Sigmoid colon (tissue), 3 donors: ENCODE data around the gene ZBTB40.

Experiments
- POLR2A ChIP-seq, 2 donors: fragments of 450-650 bp; IDR thresholded peaks; one replicate each; pipeline ENCODE4 v1.6.1; 2016; ENCODE audit warnings: antibody characterized with exemption in 2 of 2, mild to moderate bottlenecking in 2 of 2, moderate library complexity in 2 of 2
- TF ChIP-seq, protein P1 (sequence below), 4 experiments: fragments of 450-650 bp in 3 of 4; fragments of 200-600 bp in 1 of 4; IDR thresholded peaks; one replicate each; pipeline ENCODE4 v1.5.1; 2016 to 2019; ENCODE audit warnings: antibody characterized with exemption in 4 of 4, mild to moderate bottlenecking in 3 of 4, moderate library complexity in 2 of 4

DNA sequence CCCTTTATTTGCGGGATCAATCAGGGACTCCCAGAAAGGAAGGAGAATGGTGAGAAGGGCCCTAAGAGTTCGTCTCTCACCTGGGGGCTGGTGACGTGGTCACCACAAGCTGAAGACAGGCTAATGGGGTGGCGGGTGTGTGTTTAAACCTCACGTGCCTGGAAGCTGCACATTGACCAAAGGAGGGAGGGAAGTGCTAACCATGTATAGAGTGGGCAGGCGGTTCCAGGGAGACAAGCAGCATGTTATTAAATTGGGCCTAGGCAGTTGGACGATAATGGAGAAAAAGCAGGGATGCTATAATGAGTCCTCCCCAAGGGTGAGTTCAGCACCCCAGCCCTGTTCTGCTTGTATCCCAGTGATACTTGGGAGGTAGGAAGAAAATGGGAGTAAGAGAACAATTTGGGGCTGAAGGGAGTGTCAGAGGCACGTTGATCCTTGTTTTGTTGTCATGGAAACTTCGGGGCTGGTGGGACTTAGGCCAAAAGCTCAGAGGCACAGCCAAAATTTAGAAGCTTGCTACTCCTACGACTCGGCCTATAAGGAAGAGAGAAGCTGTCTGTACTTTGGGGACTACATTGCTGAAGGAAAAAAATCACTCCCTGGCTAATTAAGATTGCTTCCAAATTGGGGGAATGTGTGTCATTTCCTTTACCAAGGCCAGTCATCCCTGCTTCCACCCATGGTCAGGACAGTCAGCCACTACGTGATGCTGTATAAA lies 78.4 kb downstream of the ZBTB40 start:
- TF ChIP-seq, protein P1, sequence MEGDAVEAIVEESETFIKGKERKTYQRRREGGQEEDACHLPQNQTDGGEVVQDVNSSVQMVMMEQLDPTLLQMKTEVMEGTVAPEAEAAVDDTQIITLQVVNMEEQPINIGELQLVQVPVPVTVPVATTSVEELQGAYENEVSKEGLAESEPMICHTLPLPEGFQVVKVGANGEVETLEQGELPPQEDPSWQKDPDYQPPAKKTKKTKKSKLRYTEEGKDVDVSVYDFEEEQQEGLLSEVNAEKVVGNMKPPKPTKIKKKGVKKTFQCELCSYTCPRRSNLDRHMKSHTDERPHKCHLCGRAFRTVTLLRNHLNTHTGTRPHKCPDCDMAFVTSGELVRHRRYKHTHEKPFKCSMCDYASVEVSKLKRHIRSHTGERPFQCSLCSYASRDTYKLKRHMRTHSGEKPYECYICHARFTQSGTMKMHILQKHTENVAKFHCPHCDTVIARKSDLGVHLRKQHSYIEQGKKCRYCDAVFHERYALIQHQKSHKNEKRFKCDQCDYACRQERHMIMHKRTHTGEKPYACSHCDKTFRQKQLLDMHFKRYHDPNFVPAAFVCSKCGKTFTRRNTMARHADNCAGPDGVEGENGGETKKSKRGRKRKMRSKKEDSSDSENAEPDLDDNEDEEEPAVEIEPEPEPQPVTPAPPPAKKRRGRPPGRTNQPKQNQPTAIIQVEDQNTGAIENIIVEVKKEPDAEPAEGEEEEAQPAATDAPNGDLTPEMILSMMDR (IDR thresholded peaks at IDR 0.05), result no peak
- no peak for TF ChIP-seq POLR2A (IDR thresholded peaks at IDR 0.05)
